NCI-H82 (cell line): ENCODE data around the gene CRP.
"Not testable (repeated sequence)": the region's sequence is repeated elsewhere in the genome, so short reads cannot be mapped to it uniquely, and the experiment has no call there.

Experiments
- DNase-seq: peaks from one replicate; lab custom pipeline; 2025; lab: John Stamatoyannopoulos, UW

CRP gene

GRCh38 chr1:159714529-159714928 is at the start of gene CRP:
Gene CRP (minus strand): TSS chr1:159714589. CDS start chr1:159714485, 104 bp downstream.
- no peak for DNase-seq

GRCh38 chr1:159763686-159764085 is 49.3 kb upstream of the CRP start:
- DNase-seq, result no peak

GRCh38 chr1:159756397-159756796 is 42.0 kb upstream of the CRP start:
- no peak for DNase-seq

- no peak for DNase-seq
These were observed 41.1 kb upstream of the CRP start for GRCh38 chr1:159755451-159756007.

- DNase-seq, result no peak
These were observed 39.0 kb upstream of the CRP start for GRCh38 chr1:159753386-159753785.

GRCh38 chr1:159752135-159752580 is 37.8 kb upstream of the CRP start:
- no peak for DNase-seq

GRCh38 chr1:159751031-159751430 is 36.6 kb upstream of the CRP start:
- DNase-seq, result no peak

GRCh38 chr1:159750621-159751020 is 36.2 kb upstream of the CRP start:
- no peak for DNase-seq

GRCh38 chr1:159749630-159750029 is 35.2 kb upstream of the CRP start:
- DNase-seq, result no peak

GRCh38 chr1:159748370-159748769 is 34.0 kb upstream of the CRP start:
- DNase-seq, result no peak

GRCh38 chr1:159746666-159747065 is 32.3 kb upstream of the CRP start:
- DNase-seq, result no peak

GRCh38 chr1:159743651-159744410 is 29.4 kb upstream of the CRP start:
- DNase-seq, result no peak

- no peak for DNase-seq
These were observed 23.0 kb upstream of the CRP start for GRCh38 chr1:159737238-159737916.

- DNase-seq, result not testable (repeated sequence)
These were observed 8.8 kb upstream of the CRP start for GRCh38 chr1:159723188-159723587.

GRCh38 chr1:159719990-159720389 is 5.6 kb upstream of the CRP start:
- no peak for DNase-seq

- no peak for DNase-seq
These were observed 1.5 kb upstream of the CRP start for GRCh38 chr1:159715855-159716254.

- DNase-seq, result no peak
These were observed 2.3 kb downstream of the CRP start for GRCh38 chr1:159712080-159712479.

- no peak for DNase-seq
These were observed 6.7 kb downstream of the CRP start for GRCh38 chr1:159707472-159708260.

- DNase-seq, result no peak
These were observed 8.5 kb downstream of the CRP start for GRCh38 chr1:159705904-159706256.

GRCh38 chr1:159705251-159705903 is 9.0 kb downstream of the CRP start:
- DNase-seq, result no peak

- no peak for DNase-seq
These were observed 9.9 kb downstream of the CRP start for GRCh38 chr1:159704481-159704880.

- DNase-seq, result no peak
These were observed 14.1 kb downstream of the CRP start for GRCh38 chr1:159700312-159700711.
